Stomach (tissue), 9 donors: ENCODE data around the gene BACE2. TPM values are rescaled to one million over a fixed set of nuclear protein-coding genes. Genes with fewer than 3 reads are reported as not detected.

Experiments
- DNase-seq, 2 donors: peaks; one replicate each; pipeline versions ENCODE4 v3.0.0 to v3.0.0-alpha.2; 2013 to 2019
- H3K27ac ChIP-seq, 5 donors: fragments of 200-600 bp in 4 of 5; sonication (generic) in 4 of 5; one replicate each; pipeline ENCODE4 v1.5.1; 2013 to 2019; ENCODE audit warnings: mild to moderate bottlenecking in 1 of 5, moderate library complexity in 1 of 5
- H3K27me3 ChIP-seq, 3 donors: fragments of 200-600 bp; sonication (generic); one replicate each; pipeline ENCODE4 v1.5.1; 2017 to 2019; ENCODE audit warnings: mixed run types in 1 of 3
- H3K36me3 ChIP-seq, 4 donors: fragments of 200-600 bp; sonication (generic); 1 replicate in 3 of 4; 2 replicates in 1 of 4; pipeline ENCODE4 v1.5.1; 2016 to 2019
- H3K4me1 ChIP-seq, 4 donors: fragments of 200-600 bp; sonication (generic); one replicate each; pipeline ENCODE4 v1.5.1; 2016 to 2019
- H3K4me3 ChIP-seq, 4 donors: fragments of 200-600 bp; sonication (generic) in 3 of 4; one replicate each; pipeline ENCODE4 v1.5.1; 2016 to 2019; ENCODE audit warnings: mild to moderate bottlenecking in 1 of 4
- H3K9me3 ChIP-seq, 4 donors: fragments of 200-600 bp; sonication (generic); one replicate each; pipeline ENCODE4 v1.5.1; 2016 to 2019
- EP300 ChIP-seq: sonication (generic); formaldehyde crosslinking; IDR thresholded peaks from one replicate; pipeline ENCODE4 v1.6.1; 2017; ENCODE audit warnings: antibody characterized with exemption
- POLR2A ChIP-seq, 4 donors: fragments of 450-650 bp; IDR thresholded peaks; one replicate each; pipeline ENCODE4 v1.6.1; 2016; ENCODE audit warnings: antibody characterized with exemption in 4 of 4, control low read depth in 2 of 4, mild to moderate bottlenecking in 1 of 4, moderate library complexity in 1 of 4
- POLR2AphosphoS5 ChIP-seq, 3 donors: sonication (generic); formaldehyde crosslinking; IDR thresholded peaks; one replicate each; pipeline ENCODE4 v1.6.1; 2016; ENCODE audit warnings: antibody characterized with exemption in 3 of 3
- WGBS, 5 donors: extraction: QIAGEN DNeasy Blood & Tissue Kit in 3 of 5; methylation state at CpG; one replicate each; pipeline versions ENCODE4 v1.1.5 to v1.1.7; 2013 to 2018; 5-methylcytosine and 5-hydroxymethylcytosine counted together
- intact Hi-C: fragments of 100-400 bp; cut with DNase I; formaldehyde crosslinking; loops from one replicate; pipeline ENCODE4 v1.15.1; 2023; ENCODE audit warnings: low total_unique reads
- polyA plus RNA-seq, 3 donors: library from polyadenylated mRNA; stranded (reverse); fragments of 200-250 nt; gene quantifications; one replicate each; pipeline ENCODE4 v1.2.3, GENCODE V29; 2013
- total RNA-seq, 5 donors: library from RNA; depleted of rRNA; stranded (reverse); fragments of >200 nt; gene quantifications; one replicate each; pipeline versions ENCODE4 v1.1.0 to v1.2.3, GENCODE V29; 2014 to 2016
- TF ChIP-seq, protein P1 (sequence below), 7 experiments: fragments of 450-650 bp in 4 of 7; fragments of 200-600 bp in 3 of 7; sonication (generic) in 3 of 7; IDR thresholded peaks; one replicate each; pipeline ENCODE4 v1.5.1; 2016 to 2019; ENCODE audit warnings: antibody characterized with exemption in 7 of 7, control low read depth in 2 of 7, mild to moderate bottlenecking in 1 of 7
- donor health status: healthy with polysubstance abuse.
- donor health status: Bipolar disorder and iron deficiency.
- donor health status: healthy.

BACE2 gene
- total and polyA plus RNA-seq, 8 donors: 7.6 to 244 (median 51.4) TPM

DNA sequence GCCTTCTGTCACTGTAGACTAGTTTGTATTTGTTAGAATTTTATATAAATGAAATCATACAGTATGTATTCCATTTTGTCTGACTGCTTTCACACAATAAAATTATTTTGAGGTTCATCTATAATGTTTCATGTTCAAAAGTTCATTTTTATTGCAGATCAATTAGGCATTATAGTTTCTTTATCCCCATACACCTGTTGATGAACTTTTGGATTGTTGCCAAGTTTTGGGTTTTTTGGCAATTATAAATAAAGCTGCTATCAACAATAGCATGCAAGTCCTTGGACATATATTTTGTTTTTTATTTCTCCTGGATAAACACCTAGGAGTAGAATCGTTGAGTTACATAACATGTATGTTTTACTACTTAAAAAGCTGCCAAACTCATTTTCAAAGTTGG is 101.6 kb downstream of the BACE2 start:
- no peak overlapping the region for H3K4me3 ChIP-seq
- intact Hi-C loops: no loop called here
- no peaks in the 10 kb centered on the region for H3K4me1 ChIP-seq
- peaks cover 0 to 13% (median 6%) of the 10 kb centered on the region in 4 donors for H3K9me3 ChIP-seq
- no peak for DNase-seq
- TF ChIP-seq, protein P1, sequence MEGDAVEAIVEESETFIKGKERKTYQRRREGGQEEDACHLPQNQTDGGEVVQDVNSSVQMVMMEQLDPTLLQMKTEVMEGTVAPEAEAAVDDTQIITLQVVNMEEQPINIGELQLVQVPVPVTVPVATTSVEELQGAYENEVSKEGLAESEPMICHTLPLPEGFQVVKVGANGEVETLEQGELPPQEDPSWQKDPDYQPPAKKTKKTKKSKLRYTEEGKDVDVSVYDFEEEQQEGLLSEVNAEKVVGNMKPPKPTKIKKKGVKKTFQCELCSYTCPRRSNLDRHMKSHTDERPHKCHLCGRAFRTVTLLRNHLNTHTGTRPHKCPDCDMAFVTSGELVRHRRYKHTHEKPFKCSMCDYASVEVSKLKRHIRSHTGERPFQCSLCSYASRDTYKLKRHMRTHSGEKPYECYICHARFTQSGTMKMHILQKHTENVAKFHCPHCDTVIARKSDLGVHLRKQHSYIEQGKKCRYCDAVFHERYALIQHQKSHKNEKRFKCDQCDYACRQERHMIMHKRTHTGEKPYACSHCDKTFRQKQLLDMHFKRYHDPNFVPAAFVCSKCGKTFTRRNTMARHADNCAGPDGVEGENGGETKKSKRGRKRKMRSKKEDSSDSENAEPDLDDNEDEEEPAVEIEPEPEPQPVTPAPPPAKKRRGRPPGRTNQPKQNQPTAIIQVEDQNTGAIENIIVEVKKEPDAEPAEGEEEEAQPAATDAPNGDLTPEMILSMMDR (IDR thresholded peaks at IDR 0.05): no peak
- no peak for TF ChIP-seq POLR2A (IDR thresholded peaks at IDR 0.05)
- no peak for TF ChIP-seq EP300
- TF ChIP-seq POLR2AphosphoS5 (IDR thresholded peaks at IDR 0.05): no peak
- no peak overlapping the region for H3K27ac ChIP-seq
- no peaks in the 10 kb centered on the region for H3K27me3 ChIP-seq
- H3K36me3 ChIP-seq: peaks cover 0 to 40% (median 27%) of the 10 kb centered on the region in 4 donors
- WGBS, 5 donors: 27 to 49% (median 35%) methylated on average over 1 of the region's 1 CpG

DNA sequence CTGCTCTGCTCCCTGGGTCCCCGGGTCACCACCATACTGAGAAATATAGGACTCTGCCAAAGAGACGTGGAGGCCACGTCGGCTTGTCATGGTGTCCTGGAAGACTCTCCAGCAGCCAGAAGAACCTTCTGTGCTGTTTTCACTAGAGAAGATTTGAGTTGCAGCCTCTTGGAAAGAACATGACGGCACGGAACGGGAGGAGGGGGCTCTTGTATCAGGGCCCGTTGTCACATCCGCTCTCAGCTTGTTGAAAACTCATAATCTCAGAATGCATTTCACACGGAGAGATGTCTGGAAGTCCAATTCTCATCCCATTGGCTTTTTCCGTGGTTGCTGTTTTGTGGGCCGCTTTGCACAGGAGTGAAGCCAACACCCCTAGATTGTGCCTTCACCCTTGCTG is 109.2 kb downstream of the BACE2 start:
- Histone ChIP-seq H3K27ac (no peak overlapping the region), H3K36me3 (peaks cover 5 to 38% (median 35%) of the 10 kb centered on the region in 4 donors), H3K4me1 (peaks cover 0 to 5% (median 0%) of the 10 kb centered on the region in 4 donors), H3K4me3 (no peak overlapping the region), H3K27me3 (no peaks in the 10 kb centered on the region), H3K9me3 (peaks cover 0 to 5% (median under 1%) of the 10 kb centered on the region in 4 donors)
- 82 to 89% (median 86%) methylated on average over 12 of the region's 12 CpGs for WGBS, 5 donors
- TF ChIP-seq POLR2A (IDR thresholded peaks at IDR 0.05): no peak
- no peak for DNase-seq
- intact Hi-C loops: no loop called here

DNA sequence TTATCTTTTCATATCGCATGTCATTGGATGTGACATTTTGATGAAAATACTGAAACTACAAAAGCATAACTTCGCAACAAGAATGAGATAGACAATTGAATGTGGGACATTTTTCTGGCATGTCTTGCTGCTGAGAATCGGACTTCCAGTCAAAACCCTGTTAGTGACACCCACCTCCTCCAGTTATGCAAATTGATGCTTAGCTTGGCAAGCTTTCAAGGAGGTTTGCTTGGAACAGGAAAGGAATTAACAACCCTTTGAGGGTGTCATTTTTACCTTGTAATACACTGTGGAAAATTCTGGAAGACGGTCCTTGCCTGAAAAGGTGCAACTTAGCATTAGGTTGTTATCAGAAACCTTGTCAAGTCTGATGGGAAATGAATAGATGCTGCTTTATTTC is 109.9 kb downstream of the BACE2 start:
- intact Hi-C loops: no loop called here
- Histone ChIP-seq H3K27ac (no peak overlapping the region), H3K9me3 (no peaks in the 10 kb centered on the region), H3K27me3 (no peaks in the 10 kb centered on the region), H3K36me3 (peaks cover 5 to 36% (median 32%) of the 10 kb centered on the region in 4 donors), H3K4me1 (peaks cover 0 to 5% (median 0%) of the 10 kb centered on the region in 4 donors), H3K4me3 (no peak overlapping the region)
- no peak for TF ChIP-seq POLR2A (IDR thresholded peaks at IDR 0.05)
- no peak for TF ChIP-seq POLR2AphosphoS5 (IDR thresholded peaks at IDR 0.05)
- no peak for TF ChIP-seq EP300
- TF ChIP-seq, protein P1 (IDR thresholded peaks at IDR 0.05): no peak
- no peak for DNase-seq
- 65 to 74% (median 67%) methylated on average over 4 of the region's 4 CpGs for WGBS, 5 donors

DNA sequence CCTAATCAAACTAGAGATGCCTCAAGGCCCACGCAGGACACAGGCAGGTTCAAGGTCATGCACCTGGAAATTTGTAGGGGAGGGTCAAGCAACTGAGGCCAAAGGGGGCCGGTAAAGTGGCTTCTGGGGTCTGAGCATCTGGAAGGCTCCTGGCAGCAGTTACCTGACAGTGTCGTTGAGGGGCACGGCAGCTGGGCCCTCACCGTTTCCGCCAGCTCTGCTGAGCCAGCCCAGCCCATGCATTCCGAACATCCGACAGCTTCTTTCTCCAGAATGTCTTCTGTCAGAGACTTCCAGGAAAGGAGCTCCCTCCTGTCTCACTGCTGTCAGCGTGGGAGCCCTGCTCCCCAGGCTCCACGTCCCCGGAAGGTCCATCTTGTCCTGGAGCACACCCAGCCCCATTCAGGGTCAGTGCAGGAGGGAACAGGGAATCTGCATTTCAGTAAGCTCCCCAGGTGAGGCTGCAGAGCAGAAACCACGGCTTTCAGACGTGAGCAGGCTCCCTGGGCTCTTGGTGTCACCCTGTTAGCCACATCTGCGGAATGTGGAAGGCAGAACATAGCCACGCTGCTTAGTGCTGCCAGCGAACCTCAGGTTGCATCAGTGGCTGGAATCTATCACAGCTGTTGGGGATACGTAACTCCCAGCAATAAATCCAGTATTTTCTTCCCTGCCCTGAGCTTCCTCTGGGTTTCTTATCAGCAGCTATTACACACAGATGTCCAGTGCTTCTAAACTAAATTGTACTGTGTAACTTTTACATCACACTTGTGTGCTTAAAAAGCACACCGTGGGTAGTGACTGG is 112.4 kb downstream of the BACE2 start:
- 57 to 68% (median 61%) methylated on average over 15 to 18 of the region's 18 CpGs for WGBS, 5 donors
- H3K4me3 ChIP-seq: no peak overlapping the region
- no peak overlapping the region for H3K27ac ChIP-seq
- no peak for TF ChIP-seq POLR2AphosphoS5 (IDR thresholded peaks at IDR 0.05)
- no peak for TF ChIP-seq POLR2A (IDR thresholded peaks at IDR 0.05)
- TF ChIP-seq EP300: no peak
- TF ChIP-seq, protein P1 (IDR thresholded peaks at IDR 0.05): no peak
- H3K27me3 ChIP-seq: no peaks in the 10 kb centered on the region
- intact Hi-C loops: loop anchor here (5.0 to 10.0 kb wide), 2 partner anchors 84 to 177 kb away; partner anchors contain the start of gene MX2
- no peaks in the 10 kb centered on the region for H3K9me3 ChIP-seq
- DNase-seq: no peak
- peaks cover under 1 to 19% (median 16%) of the 10 kb centered on the region in 4 donors for H3K36me3 ChIP-seq
- peaks cover 0 to 12% (median 2%) of the 10 kb centered on the region in 4 donors for H3K4me1 ChIP-seq

DNA sequence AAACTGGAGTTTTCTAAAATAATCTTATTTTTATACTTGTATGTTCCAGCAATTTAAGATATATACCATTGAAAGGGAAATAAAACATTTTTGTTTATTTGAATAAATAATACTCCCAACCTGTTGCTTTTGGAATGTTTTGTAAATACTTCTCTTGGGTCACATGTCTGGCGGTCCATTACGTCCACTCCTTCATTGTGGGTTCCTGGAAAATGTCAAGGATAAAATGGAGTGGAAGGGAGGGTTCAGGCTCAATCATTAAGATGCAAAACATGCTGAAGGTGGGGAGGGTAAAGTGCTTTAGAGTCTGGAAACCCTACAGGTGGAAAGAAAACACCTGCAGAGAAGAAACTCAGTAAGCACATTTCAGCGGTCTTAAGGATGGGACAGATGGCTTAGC is 114.5 kb downstream of the BACE2 start:
- no peaks in the 10 kb centered on the region for H3K36me3 ChIP-seq
- H3K4me1 ChIP-seq: peaks cover 0 to 12% (median 2%) of the 10 kb centered on the region in 4 donors
- H3K27me3 ChIP-seq: no peaks in the 10 kb centered on the region
- intact Hi-C loops: loop anchor here (5.0 to 10.0 kb wide), 2 partner anchors 82 to 175 kb away; partner anchors contain the start of gene MX2
- 44 to 64% (median 49%) methylated on average over 3 of the region's 3 CpGs for WGBS, 5 donors
- TF ChIP-seq POLR2A (IDR thresholded peaks at IDR 0.05) (no peak), EP300 (no peak), POLR2AphosphoS5 (IDR thresholded peaks at IDR 0.05) (no peak)
- TF ChIP-seq, protein P1 (IDR thresholded peaks at IDR 0.05): no peak
- H3K9me3 ChIP-seq: no peaks in the 10 kb centered on the region
- H3K27ac ChIP-seq: no peak overlapping the region
- no peak for DNase-seq
- no peak overlapping the region for H3K4me3 ChIP-seq
